ENCODE data around the gene ASB2.
A peak's percentile ranks its signal among the peaks of the same experiment; 100 is the strongest.

The ASB2 gene

DNA sequence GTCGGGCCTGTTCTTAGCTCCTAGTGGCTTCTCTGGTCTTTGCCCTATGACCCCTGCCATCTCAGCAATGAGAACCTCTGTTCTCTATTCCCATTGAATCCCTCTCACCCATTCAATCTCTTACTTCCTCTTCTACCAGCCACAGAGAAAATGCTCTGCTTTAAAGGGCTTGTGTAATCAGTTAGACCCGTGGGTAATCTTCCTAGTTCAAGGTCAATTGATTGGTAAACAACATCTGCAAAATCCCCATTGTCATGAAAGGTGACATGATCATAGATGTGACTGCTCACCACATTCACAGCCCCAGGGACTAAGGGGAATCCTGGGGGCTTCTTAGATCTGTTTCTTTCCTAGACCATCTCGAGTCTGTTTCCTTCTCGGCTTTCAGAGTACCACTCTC is 13.6 kb upstream of the ASB2 start:
- Histone ChIP-seq H3K4me3 (ENCODE audit: low read depth, low read length) (no peak overlapping the region), H3K9me3 (ENCODE audit: control insufficient read depth, insufficient read depth, low read depth, low read length) (no peaks in the 10 kb centered on the region), H3K4me1 (ENCODE audit: control insufficient read depth, insufficient read depth, low read length) (no peaks in the 10 kb centered on the region), H3K27ac (ENCODE audit: extremely low read depth, low read depth, low read length) (no peak overlapping the region), H3K36me3 (ENCODE audit: control insufficient read depth in 2 of 2, insufficient read depth in 1 of 2, low read length in 2 of 2) (no peaks in the 10 kb centered on the region)
- CTCF ChIA-PET: no interaction called here
- POLR2A ChIA-PET: no interaction called here
- TF ChIP-seq ZNF133 (tag by site-specific recombination; IDR thresholded peaks at IDR 0.05): no peak
- TF ChIP-seq ZNF843 (tag by site-specific recombination; IDR thresholded peaks at IDR 0.05): no peak
- TF ChIP-seq ZNF624 (tag by site-specific recombination; IDR thresholded peaks at IDR 0.05): no peak

- Histone ChIP-seq H3K9me3 (ENCODE audit: control insufficient read depth, insufficient read depth, low read depth, low read length) (no peaks in the 10 kb centered on the region), H3K27ac (ENCODE audit: extremely low read depth, low read depth, low read length) (no peak overlapping the region), H3K4me1 (ENCODE audit: control insufficient read depth, insufficient read depth, low read length) (no peaks in the 10 kb centered on the region), H3K4me3 (ENCODE audit: low read depth, low read length) (no peak overlapping the region), H3K36me3 (ENCODE audit: control insufficient read depth in 2 of 2, insufficient read depth in 1 of 2, low read length in 2 of 2) (no peaks in the 10 kb centered on the region)
- ChIA-PET POLR2A (no interaction called here), CTCF (no interaction called here)
- TF ChIP-seq ZNF707 (tag by site-specific recombination; IDR thresholded peaks at IDR 0.05) (no peak), ZNF341 (tag by site-specific recombination; IDR thresholded peaks at IDR 0.05; ENCODE audit: low read depth) (no peak), ZNF2 (tag by site-specific recombination; IDR thresholded peaks at IDR 0.05) (no peak), GLI4 (tag by site-specific recombination; IDR thresholded peaks at IDR 0.05) (no peak), ZNF777 (tag by site-specific recombination; IDR thresholded peaks at IDR 0.05; ENCODE audit: borderline replicate concordance) (no peak), ZNF19 (tag by site-specific recombination; IDR thresholded peaks at IDR 0.05; ENCODE audit: low read depth) (no peak), HOXD13 (CRISPR knock-in tag; IDR thresholded peaks at IDR 0.05; ENCODE audit: borderline replicate concordance) (no peak), EGR2 (tag by site-specific recombination; IDR thresholded peaks at IDR 0.05; ENCODE audit: low read depth) (peak; percentile 58), ZNF398 (tag by site-specific recombination; IDR thresholded peaks at IDR 0.05) (peak; percentile 66; the same call in 1 of the 2 replicates), OSR2 (tag by site-specific recombination; IDR thresholded peaks at IDR 0.05) (peak; percentile 17; the same call in 1 of the 2 replicates), ZNF211 (tag by site-specific recombination; IDR thresholded peaks at IDR 0.05; ENCODE audit: low read depth) (no peak), ZSCAN23 (tag by site-specific recombination; IDR thresholded peaks at IDR 0.05) (no peak), ZFP41 (tag by site-specific recombination; IDR thresholded peaks at IDR 0.05; ENCODE audit: borderline replicate concordance) (no peak), ZNF155 (tag by site-specific recombination; IDR thresholded peaks at IDR 0.05) (0 out of 2 replicates have a peak, but pooled peaks have one; percentile 25), SP3 (tag by site-specific recombination; IDR thresholded peaks at IDR 0.05) (peak; percentile 29; the same call in 1 of the 2 replicates), ZNF544 (tag by site-specific recombination; IDR thresholded peaks at IDR 0.05) (no peak), ZBTB20 (tag by site-specific recombination; IDR thresholded peaks at IDR 0.05) (no peak), ZNF560 (tag by site-specific recombination; IDR thresholded peaks at IDR 0.05; ENCODE audit: borderline replicate concordance) (no peak), ZBTB10 (tag by site-specific recombination; IDR thresholded peaks at IDR 0.05) (no peak), ZNF514 (tag by site-specific recombination; IDR thresholded peaks at IDR 0.05) (no peak), PRDM2 (tag by site-specific recombination; IDR thresholded peaks at IDR 0.05; ENCODE audit: borderline replicate concordance) (no peak), MZF1 (tag by site-specific recombination; IDR thresholded peaks at IDR 0.05; ENCODE audit: borderline replicate concordance) (no peak), KLF1 (tag by site-specific recombination; IDR thresholded peaks at IDR 0.05) (peak; percentile 82)
Measured at GRCh38 chr14:93987815-93988476, 11.6 kb upstream of the ASB2 start.

Data from HEK293 (cell line).